OCI-LY3 (cell line): Measurements from ENCODE around the gene RAD51B.

Experiments
- H2AFZ ChIP-seq: fragments of 200-600, 300-600 bp; shearing (Covaris generic); 2 replicates; pipeline ENCODE4 v1.6.0; 2014; ENCODE audit warnings: antibody characterized with exemption, low read depth, low read length
- H3K27ac ChIP-seq: fragments of 200-600, 300-600 bp; sonication (generic); 2 replicates; pipeline ENCODE4 v1.5.1; 2014; ENCODE audit warnings: mild to moderate bottlenecking, low read length, moderate library complexity, mixed read lengths
- H3K27me3 ChIP-seq: fragments of 200-600, 300-600 bp; sonication (generic); 2 replicates; pipeline ENCODE4 v1.6.1; 2014; ENCODE audit warnings: low read depth, low read length, mixed read lengths
- H3K36me3 ChIP-seq: fragments of 200-600, 300-600 bp; sonication (generic); replicated peaks from 2 replicates; pipeline ENCODE3; 2014; ENCODE audit warnings: low read depth, low read length, mixed read lengths
- H3K4me1 ChIP-seq: fragments of 300-600, 200-600 bp; sonication (generic); 2 replicates; pipeline ENCODE4 v1.6.1; 2014; ENCODE audit warnings: low read length, mixed read lengths
- H3K4me2 ChIP-seq: fragments of 200-600, 300-600 bp; sonication (generic); 2 replicates; pipeline ENCODE4 v1.6.1; 2014; ENCODE audit warnings: low read length, mixed read lengths
- H3K4me3 ChIP-seq: fragments of 300-600, 200-600 bp; sonication (generic); 2 replicates; pipeline ENCODE4 v1.5.1; 2014; ENCODE audit warnings: antibody characterized with exemption, mild to moderate bottlenecking, low read length, moderate library complexity
- H3K79me2 ChIP-seq: fragments of 300-600, 200-600 bp; shearing (Covaris generic); 2 replicates; pipeline ENCODE4 v1.6.1; 2014; ENCODE audit warnings: mild to moderate bottlenecking, low read length, mixed read lengths
- H3K9ac ChIP-seq: fragments of 300-600, 200-600 bp; shearing (Covaris generic); 2 replicates; pipeline ENCODE4 v1.6.0; 2014; ENCODE audit warnings: mild to moderate bottlenecking, low read length, moderate library complexity
- H3K9me3 ChIP-seq: fragments of 200-600, 300-600 bp; shearing (Covaris generic); 2 replicates; pipeline ENCODE4 v1.6.1; 2014; ENCODE audit warnings: low read length, mixed read lengths; ENCODE audit not compliant: insufficient read depth
- H4K20me1 ChIP-seq: fragments of 200-600, 300-600 bp; sonication (generic); 2 replicates; pipeline ENCODE4 v1.6.1; 2016; ENCODE audit warnings: low read length, mixed read lengths; ENCODE audit not compliant: insufficient read depth
- CTCF ChIP-seq: fragments of 200-600, 300-600 bp; sonication (generic); IDR thresholded peaks from 2 replicates; pipeline ENCODE4 v1.5.1; 2014; ENCODE audit warnings: antibody characterized with exemption, low read length, low read depth
- EZH2phosphoT487 ChIP-seq: fragments of 200-600 bp; shearing (Covaris generic); IDR thresholded peaks from 2 replicates; pipeline ENCODE4 v1.6.1; 2018; ENCODE audit warnings: antibody characterized with exemption, mixed run types, low read depth

The RAD51B gene

DNA sequence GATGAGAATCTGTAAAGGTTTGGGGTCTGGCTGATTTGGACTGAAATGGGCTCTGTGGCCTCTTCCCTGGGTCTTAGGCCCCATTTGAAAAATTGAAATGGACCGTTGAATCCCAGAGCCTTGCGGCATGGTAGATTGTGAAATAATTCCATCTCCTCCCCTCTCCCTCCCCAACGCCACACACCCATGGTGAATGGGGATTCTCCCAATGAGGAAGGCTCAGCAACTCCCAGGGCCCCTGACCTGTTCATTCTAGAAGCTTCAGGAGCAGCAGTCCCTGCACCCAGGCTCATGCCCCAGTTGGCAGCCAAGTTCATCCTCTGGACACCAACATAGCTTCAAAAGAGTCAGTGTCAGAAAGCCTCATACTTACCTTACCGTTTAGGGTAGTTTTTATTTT, 755.8 kb downstream of the RAD51B start:
- Histone ChIP-seq H3K27me3 (no peaks in the 10 kb centered on the region), H3K36me3 (no peaks in the 10 kb centered on the region), H3K27ac (no peak overlapping the region), H3K4me2 (no peak overlapping the region), H3K79me2 (no peaks in the 10 kb centered on the region), H2AFZ (no peak overlapping the region), H3K9ac (no peak overlapping the region), H3K9me3 (no peaks in the 10 kb centered on the region), H3K4me3 (no peak overlapping the region), H4K20me1 (no peaks in the 10 kb centered on the region), H3K4me1 (no peaks in the 10 kb centered on the region)
- no peak for TF ChIP-seq CTCF
- no peak for TF ChIP-seq EZH2phosphoT487

DNA sequence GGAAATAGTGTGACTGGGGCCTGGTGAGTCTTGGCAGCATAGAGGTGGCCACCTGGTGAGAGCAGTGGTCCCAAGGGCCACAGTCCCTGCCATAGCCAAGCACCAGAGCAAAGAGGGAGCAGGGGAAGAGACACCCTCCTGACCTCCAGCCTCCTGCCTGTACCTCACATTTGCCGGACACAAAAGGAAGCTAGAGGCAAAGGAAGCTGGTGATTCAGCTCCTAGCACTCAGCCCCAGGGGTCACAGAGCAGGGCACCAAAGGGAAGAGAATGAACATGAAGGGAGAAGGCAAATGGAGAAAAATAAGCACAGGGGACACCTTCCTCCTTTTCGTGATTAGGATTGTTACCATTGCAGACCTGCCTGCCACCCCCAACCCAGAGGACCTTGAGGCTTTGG, 756.5 kb downstream of the RAD51B start:
- no peak overlapping the region for H2AFZ ChIP-seq
- TF ChIP-seq EZH2phosphoT487 (no peak), CTCF (no peak)
- no peak overlapping the region for H3K4me3 ChIP-seq
- H3K4me1 ChIP-seq = no peaks in the 10 kb centered on the region
- H4K20me1 ChIP-seq = no peaks in the 10 kb centered on the region
- no peak overlapping the region for H3K4me2 ChIP-seq
- no peak overlapping the region for H3K27ac ChIP-seq
- no peaks in the 10 kb centered on the region for H3K36me3 ChIP-seq
- no peaks in the 10 kb centered on the region for H3K79me2 ChIP-seq
- H3K27me3 ChIP-seq = no peaks in the 10 kb centered on the region
- no peaks in the 10 kb centered on the region for H3K9me3 ChIP-seq
- H3K9ac ChIP-seq = no peak overlapping the region

DNA sequence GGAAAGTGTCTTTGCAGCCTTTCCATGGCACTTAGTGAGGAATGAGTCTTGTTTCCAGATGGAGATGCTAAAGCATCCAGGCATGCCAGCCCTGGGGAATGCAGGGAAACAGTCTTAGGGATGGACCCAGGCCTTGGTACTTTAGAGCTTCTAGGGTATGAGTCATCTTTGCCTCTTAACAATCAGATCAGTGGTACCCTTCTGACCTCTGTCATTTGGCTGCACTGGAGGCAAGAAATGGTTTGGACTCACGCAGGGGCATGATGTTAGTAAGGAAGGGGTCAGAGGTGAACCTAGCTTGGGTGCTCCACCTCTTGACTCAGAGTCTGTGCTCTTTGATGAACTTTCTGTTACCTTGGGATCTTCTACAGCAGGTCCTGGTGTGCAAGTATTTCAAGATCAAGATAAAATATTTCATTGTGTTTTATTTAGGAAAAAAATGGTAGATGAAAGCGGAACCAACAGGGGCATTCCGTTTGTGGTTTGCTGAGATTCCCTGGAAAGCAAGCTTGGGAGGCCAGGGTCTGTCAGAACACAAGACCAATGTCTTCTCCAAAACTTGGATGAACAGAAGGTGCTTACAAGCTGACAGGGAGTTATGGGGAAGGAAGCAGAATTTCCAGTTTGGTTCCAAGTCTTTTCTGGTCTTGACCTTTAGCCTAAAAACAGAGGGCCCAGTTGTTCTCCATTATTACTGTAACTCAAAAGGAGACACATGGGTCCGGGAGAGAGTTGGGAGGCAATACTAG, 757.1 kb downstream of the RAD51B start:
- Histone ChIP-seq H3K4me1 (no peaks in the 10 kb centered on the region), H3K9ac (no peak overlapping the region), H3K27me3 (no peaks in the 10 kb centered on the region), H3K4me2 (no peak overlapping the region), H4K20me1 (no peaks in the 10 kb centered on the region), H3K36me3 (no peaks in the 10 kb centered on the region), H3K27ac (no peak overlapping the region), H2AFZ (no peak overlapping the region), H3K9me3 (no peaks in the 10 kb centered on the region), H3K79me2 (no peaks in the 10 kb centered on the region), H3K4me3 (no peak overlapping the region)
- TF ChIP-seq EZH2phosphoT487 (no peak), CTCF (no peak)

GRCh38 chr14:68577802-68578541, 758.4 kb downstream of the RAD51B start:
- Histone ChIP-seq H3K4me3 (no peak overlapping the region), H3K4me2 (no peak overlapping the region)

More at GRCh38 chr14:68577802-68578541, 758.4 kb downstream of the RAD51B start:
- H3K9me3 ChIP-seq = no peaks in the 10 kb centered on the region
- H3K9ac ChIP-seq = no peak overlapping the region
- no peaks in the 10 kb centered on the region for H3K79me2 ChIP-seq
- no peak overlapping the region for H2AFZ ChIP-seq
- H3K36me3 ChIP-seq = no peaks in the 10 kb centered on the region
- TF ChIP-seq EZH2phosphoT487 = no peak
- TF ChIP-seq CTCF = no peak
- no peaks in the 10 kb centered on the region for H3K4me1 ChIP-seq
- H4K20me1 ChIP-seq = no peaks in the 10 kb centered on the region
- no peaks in the 10 kb centered on the region for H3K27me3 ChIP-seq
- no peak overlapping the region for H3K27ac ChIP-seq
